Thoracic aorta (tissue), 2 donors: ENCODE measurements around the gene UBE3D. TPM values are rescaled to one million over a fixed set of nuclear protein-coding genes. Genes with fewer than 3 reads are reported as not detected.

ENCODE experiments used
- ATAC-seq: fragments of 150-250 bp; one replicate; pipeline ENCODE4 v1.8.0; 2017; ENCODE audit warnings: low read depth; ENCODE audit not compliant: insufficient number of reproducible peaks, low FRiP score
- DNase-seq: peaks from one replicate; pipeline ENCODE4 v3.0.0-alpha.2; 2020; ENCODE audit warnings: low spot score
- H3K27ac ChIP-seq, 2 donors: fragments of 200-600 bp; sonication (generic); 1 replicate in 1 of 2; 2 replicates in 1 of 2; pipeline ENCODE4 v1.5.1; 2016; ENCODE audit warnings: mild to moderate bottlenecking in 2 of 2, moderate library complexity in 2 of 2
- H3K27me3 ChIP-seq: fragments of 200-600 bp; sonication (generic); replicated peaks from 2 replicates; pipeline ENCODE4 v1.6.0; 2016; ENCODE audit warnings: mild to moderate bottlenecking; ENCODE audit not compliant: insufficient read depth
- H3K36me3 ChIP-seq: fragments of 200-600 bp; sonication (generic); one replicate; pipeline ENCODE4 v1.5.1; 2016
- H3K4me1 ChIP-seq, 2 donors: fragments of 200-600 bp; sonication (generic); 1 replicate in 1 of 2; 2 replicates in 1 of 2; pipeline versions ENCODE4 v1.5.1 to v1.6.0; 2016; ENCODE audit warnings: low read depth in 2 of 2, mild to moderate bottlenecking in 1 of 2; ENCODE audit not compliant: control insufficient read depth in 1 of 2
- H3K4me3 ChIP-seq: fragments of 200-600 bp; sonication (generic); 2 replicates; pipeline ENCODE4 v1.5.1; 2016; ENCODE audit warnings: mild to moderate bottlenecking
- H3K9me3 ChIP-seq: fragments of 200-600 bp; sonication (generic); 2 replicates; pipeline ENCODE4 v1.5.1; 2016
- total RNA-seq, 2 donors: library from RNA; depleted of rRNA; stranded (reverse); fragments of >200 nt; gene quantifications; one replicate each; pipeline versions ENCODE4 v1.1.0 to v1.2.3, GENCODE V29; 2016
- TF ChIP-seq, protein P1 (sequence below): fragments of 200-600 bp; sonication (generic); IDR thresholded peaks from one replicate; pipeline ENCODE4 v1.5.1; 2019; ENCODE audit warnings: antibody characterized with exemption

The UBE3D gene
- total RNA-seq, 2 donors from 2014 or later = 9.6 to 14.0 TPM

DNA sequence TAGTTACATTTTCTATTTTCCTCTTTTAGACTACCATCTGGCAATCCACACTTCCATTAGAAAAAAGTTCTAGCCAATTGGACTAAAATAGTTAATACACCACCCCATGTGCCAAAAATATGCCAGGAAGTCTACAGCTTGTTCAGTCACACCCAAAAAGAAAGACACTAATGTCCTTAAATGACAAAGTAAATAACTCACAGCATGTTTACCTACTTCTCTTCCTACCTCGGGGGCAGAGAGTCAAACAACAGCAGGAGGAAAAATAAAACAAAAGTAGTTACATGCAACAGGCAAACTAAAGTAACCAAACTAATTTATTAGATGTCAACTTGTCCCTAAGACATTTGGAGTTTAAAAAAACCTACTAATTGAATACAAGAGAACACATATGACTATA is 57.0 kb downstream of the UBE3D start:
- TF ChIP-seq, protein P1, sequence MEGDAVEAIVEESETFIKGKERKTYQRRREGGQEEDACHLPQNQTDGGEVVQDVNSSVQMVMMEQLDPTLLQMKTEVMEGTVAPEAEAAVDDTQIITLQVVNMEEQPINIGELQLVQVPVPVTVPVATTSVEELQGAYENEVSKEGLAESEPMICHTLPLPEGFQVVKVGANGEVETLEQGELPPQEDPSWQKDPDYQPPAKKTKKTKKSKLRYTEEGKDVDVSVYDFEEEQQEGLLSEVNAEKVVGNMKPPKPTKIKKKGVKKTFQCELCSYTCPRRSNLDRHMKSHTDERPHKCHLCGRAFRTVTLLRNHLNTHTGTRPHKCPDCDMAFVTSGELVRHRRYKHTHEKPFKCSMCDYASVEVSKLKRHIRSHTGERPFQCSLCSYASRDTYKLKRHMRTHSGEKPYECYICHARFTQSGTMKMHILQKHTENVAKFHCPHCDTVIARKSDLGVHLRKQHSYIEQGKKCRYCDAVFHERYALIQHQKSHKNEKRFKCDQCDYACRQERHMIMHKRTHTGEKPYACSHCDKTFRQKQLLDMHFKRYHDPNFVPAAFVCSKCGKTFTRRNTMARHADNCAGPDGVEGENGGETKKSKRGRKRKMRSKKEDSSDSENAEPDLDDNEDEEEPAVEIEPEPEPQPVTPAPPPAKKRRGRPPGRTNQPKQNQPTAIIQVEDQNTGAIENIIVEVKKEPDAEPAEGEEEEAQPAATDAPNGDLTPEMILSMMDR = no peak
- ATAC-seq (no peak), DNase-seq (no peak)
- H3K4me3 ChIP-seq = no peak overlapping the region
- H3K27me3 ChIP-seq = no peaks in the 10 kb centered on the region
- H3K4me1 ChIP-seq = no peaks in the 10 kb centered on the region
- H3K9me3 ChIP-seq = no peaks in the 10 kb centered on the region
- H3K36me3 ChIP-seq = peaks cover 4% of the 10 kb centered on the region
- no peak overlapping the region for H3K27ac ChIP-seq

DNA sequence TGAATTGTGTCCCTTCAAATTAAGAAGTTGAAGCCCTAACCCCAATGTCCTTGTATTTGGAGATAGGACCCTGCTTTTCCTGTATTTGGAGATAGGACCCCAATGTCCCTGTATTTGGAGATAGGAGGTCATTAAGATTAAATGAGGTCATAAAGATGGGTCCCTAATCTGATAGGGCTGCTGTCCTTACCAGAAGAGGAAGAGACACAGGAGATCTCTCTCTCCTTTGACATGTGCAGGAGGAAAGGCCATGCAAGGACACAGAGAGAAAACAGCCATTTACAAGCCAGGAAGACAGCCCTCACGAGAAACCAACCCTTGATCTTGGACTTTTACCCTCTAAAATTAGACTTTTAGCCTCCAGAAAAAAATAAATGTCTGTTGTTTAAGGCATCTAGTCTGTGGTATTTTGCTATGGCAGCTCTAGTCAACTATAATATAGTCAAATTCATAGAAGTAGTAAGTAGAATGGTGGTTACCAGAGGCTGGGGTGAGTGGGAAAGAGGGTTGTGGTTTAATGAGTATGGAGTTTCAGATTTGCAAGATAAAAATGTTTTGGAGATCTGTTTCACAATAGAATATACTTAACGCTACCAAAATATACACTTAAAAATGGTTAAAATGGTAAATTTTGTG is 59.3 kb downstream of the UBE3D start:
- Histone ChIP-seq H3K36me3 (no peaks in the 10 kb centered on the region), H3K4me1 (no peaks in the 10 kb centered on the region), H3K9me3 (no peaks in the 10 kb centered on the region), H3K4me3 (no peak overlapping the region), H3K27ac (no peak overlapping the region), H3K27me3 (no peaks in the 10 kb centered on the region)
- no peak for ATAC-seq
- TF ChIP-seq, protein P1 = no peak
- no peak for DNase-seq

DNA sequence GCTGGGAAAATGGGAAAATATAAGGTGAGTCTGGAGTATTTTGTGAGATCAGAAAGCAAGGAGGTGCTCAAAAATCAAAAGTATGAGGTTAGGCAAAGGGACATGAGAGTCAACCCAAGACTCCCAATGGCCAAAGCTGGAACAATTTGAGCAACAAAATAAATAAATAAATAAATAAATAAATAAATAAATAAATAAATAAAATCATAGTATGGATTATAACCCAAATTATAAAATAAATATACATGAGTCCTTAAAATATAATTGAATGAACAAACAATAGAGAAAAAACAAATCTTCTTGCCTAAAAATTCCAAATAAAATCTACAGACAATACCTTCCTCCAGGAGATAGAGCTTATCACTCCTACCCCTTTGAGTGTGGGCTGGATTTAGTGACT is 69.5 kb downstream of the UBE3D start:
- H3K27ac ChIP-seq = no peak overlapping the region
- no peaks in the 10 kb centered on the region for H3K4me1 ChIP-seq
- H3K36me3 ChIP-seq = no peaks in the 10 kb centered on the region
- no peak overlapping the region for H3K4me3 ChIP-seq
- H3K27me3 ChIP-seq = no peaks in the 10 kb centered on the region
- DNase-seq = no peak
- TF ChIP-seq, protein P1 = no peak
- ATAC-seq = no peak
- H3K9me3 ChIP-seq = no peaks in the 10 kb centered on the region

DNA sequence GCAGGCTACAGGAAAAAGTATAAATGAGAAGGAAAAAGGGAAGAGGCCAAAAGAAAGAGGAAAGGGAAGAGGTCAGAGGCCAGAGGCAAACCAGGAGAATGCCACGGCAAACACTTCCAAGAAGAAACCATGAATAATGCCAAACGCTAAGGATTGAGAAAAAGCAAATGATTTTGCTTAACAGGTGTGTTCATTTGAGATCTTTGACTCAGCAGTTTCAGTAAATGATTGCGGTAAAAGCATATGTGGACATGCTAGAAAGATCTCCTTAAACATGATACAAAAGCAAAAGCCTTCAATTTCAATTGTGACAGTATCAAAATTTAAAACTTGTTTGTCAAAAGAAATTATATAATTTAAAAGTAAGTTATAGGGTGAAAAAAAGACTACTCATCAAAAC is 70.6 kb downstream of the UBE3D start:
- Histone ChIP-seq H3K4me1 (no peaks in the 10 kb centered on the region), H3K4me3 (no peak overlapping the region), H3K36me3 (no peaks in the 10 kb centered on the region), H3K27me3 (no peaks in the 10 kb centered on the region), H3K27ac (no peak overlapping the region), H3K9me3 (no peaks in the 10 kb centered on the region)
- ATAC-seq (no peak), DNase-seq (no peak)
- TF ChIP-seq, protein P1 = no peak

DNA sequence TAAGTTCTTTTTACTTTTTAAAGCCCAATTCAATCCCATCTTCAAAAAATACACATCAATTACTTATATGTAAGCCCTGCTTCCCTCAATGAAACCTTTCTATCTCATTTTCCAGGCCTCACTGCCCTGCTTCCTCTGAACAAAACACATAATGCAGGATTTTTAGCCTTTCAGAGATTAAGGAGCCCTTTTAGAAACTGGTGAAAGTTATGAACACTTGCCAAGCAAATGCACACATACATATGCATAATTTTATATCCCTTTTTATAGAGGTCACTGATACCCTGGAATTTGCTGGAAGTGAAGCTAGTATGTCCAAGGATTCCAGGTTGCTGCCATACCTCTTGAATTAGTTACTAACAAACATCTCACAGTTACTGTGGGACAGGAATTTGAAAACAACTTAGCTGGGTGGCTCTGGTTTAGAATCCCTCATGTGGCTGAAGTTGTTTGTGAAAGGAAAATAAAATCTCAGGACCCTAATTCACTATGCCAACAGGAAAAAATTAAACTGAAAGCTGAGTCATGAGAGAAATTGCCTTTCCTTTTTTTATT is 75.8 kb downstream of the UBE3D start:
- Histone ChIP-seq H3K27ac (no peak overlapping the region), H3K9me3 (no peaks in the 10 kb centered on the region), H3K4me1 (no peaks in the 10 kb centered on the region), H3K4me3 (no peak overlapping the region), H3K36me3 (no peaks in the 10 kb centered on the region), H3K27me3 (no peaks in the 10 kb centered on the region)
- TF ChIP-seq, protein P1 = no peak
- ATAC-seq = no peak
- no peak for DNase-seq
